ENCODE measurements around the gene RDH5.

DNA sequence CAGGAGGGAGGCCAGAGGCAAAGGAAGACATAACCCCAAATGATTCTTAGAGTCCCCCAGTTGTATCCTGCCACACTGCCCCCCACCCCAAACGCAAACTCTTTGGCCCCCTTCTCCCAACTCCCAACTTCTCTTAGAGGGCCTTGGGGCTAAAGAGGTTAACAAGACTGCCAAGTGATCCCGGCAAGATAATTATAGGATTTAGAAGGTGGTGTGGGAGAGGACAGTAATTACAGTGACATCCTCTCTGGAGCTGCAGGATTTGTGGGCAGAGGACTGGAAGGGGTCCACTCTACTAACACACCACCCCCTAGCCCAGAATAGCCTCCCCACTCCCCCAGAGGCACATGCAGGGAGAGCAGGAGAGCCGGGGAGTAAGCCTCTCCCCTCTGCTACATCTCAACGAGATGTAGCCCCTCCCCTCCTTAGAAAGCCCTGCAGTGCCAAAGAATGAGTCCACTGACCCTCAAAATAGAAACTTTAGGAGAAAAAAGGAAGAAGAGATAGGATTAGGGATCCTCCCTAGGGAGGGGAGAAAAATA, 17.5 kb downstream of the RDH5 start:
- TF ChIP-seq, protein P1, sequence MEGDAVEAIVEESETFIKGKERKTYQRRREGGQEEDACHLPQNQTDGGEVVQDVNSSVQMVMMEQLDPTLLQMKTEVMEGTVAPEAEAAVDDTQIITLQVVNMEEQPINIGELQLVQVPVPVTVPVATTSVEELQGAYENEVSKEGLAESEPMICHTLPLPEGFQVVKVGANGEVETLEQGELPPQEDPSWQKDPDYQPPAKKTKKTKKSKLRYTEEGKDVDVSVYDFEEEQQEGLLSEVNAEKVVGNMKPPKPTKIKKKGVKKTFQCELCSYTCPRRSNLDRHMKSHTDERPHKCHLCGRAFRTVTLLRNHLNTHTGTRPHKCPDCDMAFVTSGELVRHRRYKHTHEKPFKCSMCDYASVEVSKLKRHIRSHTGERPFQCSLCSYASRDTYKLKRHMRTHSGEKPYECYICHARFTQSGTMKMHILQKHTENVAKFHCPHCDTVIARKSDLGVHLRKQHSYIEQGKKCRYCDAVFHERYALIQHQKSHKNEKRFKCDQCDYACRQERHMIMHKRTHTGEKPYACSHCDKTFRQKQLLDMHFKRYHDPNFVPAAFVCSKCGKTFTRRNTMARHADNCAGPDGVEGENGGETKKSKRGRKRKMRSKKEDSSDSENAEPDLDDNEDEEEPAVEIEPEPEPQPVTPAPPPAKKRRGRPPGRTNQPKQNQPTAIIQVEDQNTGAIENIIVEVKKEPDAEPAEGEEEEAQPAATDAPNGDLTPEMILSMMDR (IDR thresholded peaks at IDR 0.05; ENCODE audit: poor library complexity, severe bottlenecking) = no peak
- no peak for TF ChIP-seq TAF1 (IDR thresholded peaks at IDR 0.05; ENCODE audit: low read depth)
- TF ChIP-seq, protein P2, sequence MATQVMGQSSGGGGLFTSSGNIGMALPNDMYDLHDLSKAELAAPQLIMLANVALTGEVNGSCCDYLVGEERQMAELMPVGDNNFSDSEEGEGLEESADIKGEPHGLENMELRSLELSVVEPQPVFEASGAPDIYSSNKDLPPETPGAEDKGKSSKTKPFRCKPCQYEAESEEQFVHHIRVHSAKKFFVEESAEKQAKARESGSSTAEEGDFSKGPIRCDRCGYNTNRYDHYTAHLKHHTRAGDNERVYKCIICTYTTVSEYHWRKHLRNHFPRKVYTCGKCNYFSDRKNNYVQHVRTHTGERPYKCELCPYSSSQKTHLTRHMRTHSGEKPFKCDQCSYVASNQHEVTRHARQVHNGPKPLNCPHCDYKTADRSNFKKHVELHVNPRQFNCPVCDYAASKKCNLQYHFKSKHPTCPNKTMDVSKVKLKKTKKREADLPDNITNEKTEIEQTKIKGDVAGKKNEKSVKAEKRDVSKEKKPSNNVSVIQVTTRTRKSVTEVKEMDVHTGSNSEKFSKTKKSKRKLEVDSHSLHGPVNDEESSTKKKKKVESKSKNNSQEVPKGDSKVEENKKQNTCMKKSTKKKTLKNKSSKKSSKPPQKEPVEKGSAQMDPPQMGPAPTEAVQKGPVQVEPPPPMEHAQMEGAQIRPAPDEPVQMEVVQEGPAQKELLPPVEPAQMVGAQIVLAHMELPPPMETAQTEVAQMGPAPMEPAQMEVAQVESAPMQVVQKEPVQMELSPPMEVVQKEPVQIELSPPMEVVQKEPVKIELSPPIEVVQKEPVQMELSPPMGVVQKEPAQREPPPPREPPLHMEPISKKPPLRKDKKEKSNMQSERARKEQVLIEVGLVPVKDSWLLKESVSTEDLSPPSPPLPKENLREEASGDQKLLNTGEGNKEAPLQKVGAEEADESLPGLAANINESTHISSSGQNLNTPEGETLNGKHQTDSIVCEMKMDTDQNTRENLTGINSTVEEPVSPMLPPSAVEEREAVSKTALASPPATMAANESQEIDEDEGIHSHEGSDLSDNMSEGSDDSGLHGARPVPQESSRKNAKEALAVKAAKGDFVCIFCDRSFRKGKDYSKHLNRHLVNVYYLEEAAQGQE (IDR thresholded peaks at IDR 0.05; ENCODE audit: borderline replicate concordance) = no peak
- no peak for TF ChIP-seq POLR2AphosphoS5 (IDR thresholded peaks at IDR 0.05)
- TF ChIP-seq EP300 (conservative IDR thresholded peaks at IDR 0.05; ENCODE audit: poor library complexity, severe bottlenecking) = no peak
- TF ChIP-seq RAD21 (conservative IDR thresholded peaks at IDR 0.05) = no peak

Data from neural cell (in vitro differentiated cells).